ENCODE measurements around the gene SIN3A. TPM values are rescaled to one million over a fixed set of nuclear protein-coding genes. Genes with fewer than 3 reads are reported as not detected.

SIN3A gene
- total and polyA plus RNA-seq, 2 experiments from 2014 or later, result 24.3 to 73.0 TPM

- Histone ChIP-seq H3K79me2 (replicated peaks; ENCODE audit: insufficient read depth) (peaks cover 99% of the 10 kb centered on the region), H3K9me2 (ENCODE audit: insufficient read depth) (no peaks in the 10 kb centered on the region), H3K4me3 (no peak overlapping the region), H3K27me3 (ENCODE audit: insufficient read depth) (no peaks in the 10 kb centered on the region), H3F3A (replicated peaks; ENCODE audit: low read depth) (no peaks in the 10 kb centered on the region), H3K4me2 (no peak overlapping the region), H4K20me1 (replicated peaks; ENCODE audit: insufficient read depth) (peaks cover 25% of the 10 kb centered on the region), H2AFZ (no peak overlapping the region), H3K27ac (ENCODE audit: low read depth) (no peak overlapping the region), H3K36me3 (ENCODE audit: insufficient read depth) (peaks cover 37% of the 10 kb centered on the region), H3K4me1 (ENCODE audit: insufficient read depth) (no peaks in the 10 kb centered on the region)
- ATAC-seq (no peak), DNase-seq (ENCODE audit: low spot score) (no peak)
- Mint-ChIP-seq H3K27me3 (ENCODE audit: insufficient read depth, low read depth, poor library complexity) (peaks cover 3% of the 10 kb centered on the region), H3K36me3 (ENCODE audit: low read depth) (peaks cover 34% of the 10 kb centered on the region), H3K4me1 (no peaks in the 10 kb centered on the region), H3K27ac (no peak overlapping the region), H3K9me3 (no peaks in the 10 kb centered on the region), H3K4me3 (no peak overlapping the region)
- no peak for TF ChIP-seq EZH2phosphoT487 (IDR thresholded peaks at IDR 0.05; ENCODE audit: unreplicated experiment)
- TF ChIP-seq POLR2AphosphoS5 (IDR thresholded peaks at IDR 0.05; ENCODE audit: low read depth), result no peak
- no peak for TF ChIP-seq ZNF114 (CRISPR knock-in tag; IDR thresholded peaks at IDR 0.05)
- TF ChIP-seq ETS1 (IDR thresholded peaks at IDR 0.05), result no peak
- TF ChIP-seq CTCF (conservative IDR thresholded peaks at IDR 0.05; ENCODE audit: low read depth in 2 of 2), result no peak
- TF ChIP-seq CREB1 (CRISPR knock-in tag; IDR thresholded peaks at IDR 0.05; ENCODE audit: low read depth), result no peak
- TF ChIP-seq REST (IDR thresholded peaks at IDR 0.05; ENCODE audit: unreplicated experiment), result no peak
- TF ChIP-seq ZNF462 (CRISPR knock-in tag; IDR thresholded peaks at IDR 0.05), result no peak
- TF ChIP-seq NANOG (IDR thresholded peaks at IDR 0.05; ENCODE audit: borderline replicate concordance), result no peak
- no peak for TF ChIP-seq STAT1 (IDR thresholded peaks at IDR 0.05; ENCODE audit: unreplicated experiment)
- TF ChIP-seq ZNF331 (CRISPR knock-in tag; IDR thresholded peaks at IDR 0.05; ENCODE audit: low read depth), result no peak
- TF ChIP-seq JUNB (IDR thresholded peaks at IDR 0.05; ENCODE audit: unreplicated experiment), result no peak
- TF ChIP-seq EZH2 (IDR thresholded peaks at IDR 0.05; ENCODE audit: low read depth, unreplicated experiment), result no peak
Observed at GRCh38 chr15:75430259-75430658, 21.2 kb downstream of the SIN3A start.

Data from GM23338 (cell line).